CD4-positive, alpha-beta T cell treated with Interleukin-1 beta for 1 hour (primary cell): ENCODE measurements around the gene CHST11.
"Not testable (repeated sequence)": the region's sequence is repeated elsewhere in the genome, so short reads cannot be mapped to it uniquely, and the experiment has no call there.

Source experiments
- DNase-seq, 2 donors: peaks; one replicate each; pipeline ENCODE4 v3.0.0-alpha.2; 2020 to 2022

Gene CHST11

DNA sequence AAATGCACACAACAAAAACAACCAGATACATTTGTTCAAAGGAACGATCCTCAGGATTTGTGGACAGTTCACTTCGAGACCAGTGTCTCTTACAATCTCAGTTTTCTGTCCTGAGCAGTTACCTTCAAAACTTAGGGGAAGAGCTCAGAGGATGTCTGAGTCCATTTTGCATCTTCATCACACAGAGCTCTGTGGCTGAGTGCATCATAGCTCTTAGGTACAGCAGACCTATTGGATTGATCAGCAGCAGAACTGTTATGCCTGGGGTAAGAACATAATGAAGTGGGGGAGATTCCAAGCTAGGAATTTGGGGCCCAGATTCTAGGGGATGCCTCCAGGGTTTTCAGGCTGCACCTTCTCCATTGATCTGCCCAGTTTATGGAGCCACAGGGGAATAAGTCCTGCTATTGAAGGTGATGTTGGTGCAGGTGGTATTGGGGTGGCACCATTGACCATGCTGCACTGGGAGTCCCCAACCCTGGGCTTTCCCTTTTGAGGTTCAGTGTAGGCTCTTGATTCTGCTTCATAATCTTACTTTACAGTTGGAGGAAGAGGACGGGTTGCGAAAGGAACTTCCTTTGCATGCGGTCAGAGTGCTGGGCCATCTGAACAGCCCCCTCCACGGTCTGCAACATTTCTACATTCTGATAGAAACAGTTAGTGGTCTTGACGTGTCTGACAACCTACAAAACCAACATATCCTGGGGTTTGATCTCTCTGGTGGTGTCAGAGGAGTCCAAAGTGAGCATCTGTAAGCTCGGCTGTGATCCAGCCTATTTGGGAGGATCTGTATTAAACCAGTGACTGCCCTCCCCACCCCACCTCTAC is 112.8 kb downstream of the CHST11 start:
- peak; percentile 63 to 67 for DNase-seq

DNA sequence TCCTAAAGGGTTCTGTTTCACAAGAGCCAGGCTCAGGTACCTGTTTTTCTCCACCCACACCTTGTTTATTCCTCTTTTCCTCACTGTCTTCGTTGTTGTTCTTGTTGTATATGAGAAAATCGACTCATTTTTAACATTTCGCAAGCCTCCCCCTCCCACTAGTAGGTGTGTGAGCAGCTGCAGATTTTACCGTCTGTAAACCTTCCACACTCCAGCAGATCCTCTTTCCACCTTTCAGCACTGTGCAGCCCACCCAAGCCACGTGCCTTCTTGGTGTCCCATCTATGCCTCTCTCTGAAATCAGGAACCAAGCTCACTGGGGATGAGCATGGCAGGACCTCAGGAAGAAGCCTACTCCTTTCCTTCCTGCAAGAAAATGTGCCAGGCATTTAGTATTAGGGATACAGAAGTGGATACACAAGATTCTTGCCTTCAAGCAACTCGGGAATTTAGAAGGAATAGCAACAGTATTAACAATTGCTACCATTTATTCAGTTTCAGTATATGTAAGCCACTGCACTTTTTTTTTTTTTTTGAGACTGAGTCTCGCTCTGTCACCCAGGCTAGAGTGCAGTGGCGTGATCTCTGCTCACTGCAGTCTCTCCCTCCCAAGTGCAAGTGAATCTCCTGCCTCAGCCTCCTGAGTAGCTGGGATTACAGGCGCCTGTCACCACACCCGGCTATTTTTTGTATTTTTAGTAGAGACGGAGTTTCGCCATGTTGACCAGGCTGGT is 113.6 kb downstream of the CHST11 start:
- no peak for DNase-seq

- peak in 1 of 2 donors; percentile 46 for DNase-seq
Measured at GRCh38 chr12:104571328-104571727, 114.6 kb downstream of the CHST11 start.

DNA sequence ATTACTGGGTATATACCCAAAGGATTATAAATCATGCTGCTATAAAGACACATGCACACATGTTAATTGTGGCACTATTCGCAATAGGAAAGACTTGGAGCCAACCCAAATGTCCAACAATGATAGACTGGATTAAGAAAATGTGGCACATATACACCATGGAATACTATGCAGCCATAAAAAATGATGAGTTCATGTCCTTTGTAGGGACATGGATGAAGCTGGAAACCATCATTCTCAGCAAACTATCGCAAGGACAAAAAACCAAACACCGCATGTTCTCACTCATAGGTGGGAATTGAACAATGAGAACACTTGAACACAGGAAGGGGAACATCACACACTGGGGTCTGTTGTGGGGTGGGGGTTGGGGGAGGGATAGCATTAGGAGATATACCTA is 117.6 kb downstream of the CHST11 start:
- DNase-seq = not testable (repeated sequence)

DNA sequence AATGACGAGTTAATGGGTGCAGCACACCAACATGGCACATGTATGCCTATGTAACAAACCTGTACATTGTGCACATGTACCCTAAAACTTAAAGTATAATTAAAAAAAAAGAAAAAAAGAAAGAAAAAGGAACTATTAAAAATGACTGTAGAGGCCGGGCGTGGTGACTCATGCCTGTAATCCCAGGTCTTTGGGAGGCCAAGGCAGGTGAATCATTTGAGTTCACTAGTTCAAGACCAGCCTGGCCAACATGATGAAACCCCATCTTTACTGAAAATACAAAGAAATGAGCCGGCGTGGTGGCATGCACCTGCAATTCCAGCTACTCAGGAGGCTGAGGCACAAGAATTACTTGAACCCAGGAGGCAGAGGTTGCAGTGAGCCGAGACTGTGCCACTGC is 118.0 kb downstream of the CHST11 start:
- peak in 1 of 2 donors; percentile 26 for DNase-seq

DNA sequence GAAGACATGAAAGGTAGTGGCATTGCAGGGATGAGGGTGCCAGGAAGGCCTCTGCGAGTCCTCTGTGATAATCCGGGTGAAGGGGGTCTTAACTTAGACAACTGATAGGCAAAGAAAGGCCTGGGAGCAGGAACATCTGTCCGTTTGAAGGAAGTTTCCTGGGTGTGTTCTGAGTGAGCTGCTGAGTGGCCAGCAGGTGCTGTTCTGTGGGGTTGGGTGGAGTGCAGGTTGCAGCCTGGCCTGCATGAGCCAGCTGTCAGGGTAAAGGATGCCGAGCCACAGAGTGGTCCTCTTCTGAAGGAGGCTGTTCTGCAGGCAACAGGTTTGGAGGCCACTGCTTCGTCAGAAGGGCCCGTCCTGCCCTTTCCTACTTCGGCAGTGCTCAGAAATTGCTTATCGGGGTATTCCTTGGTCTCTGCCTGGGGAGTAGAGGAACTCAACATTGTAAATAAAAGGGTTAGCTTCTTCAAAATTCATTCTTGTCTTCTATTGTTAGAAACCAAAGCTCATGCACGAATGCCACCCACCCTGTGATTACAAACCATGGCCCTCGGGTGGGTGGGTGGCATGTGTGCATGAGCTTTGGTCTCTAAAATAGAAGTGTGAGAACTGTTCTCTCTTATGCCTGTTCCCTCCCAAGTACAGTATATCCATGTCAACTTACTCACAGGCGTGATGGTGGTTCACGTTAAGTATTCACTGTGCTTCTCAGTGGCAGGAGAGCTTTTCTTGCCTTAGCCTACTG is 118.9 kb downstream of the CHST11 start:
- no peak for DNase-seq

DNA sequence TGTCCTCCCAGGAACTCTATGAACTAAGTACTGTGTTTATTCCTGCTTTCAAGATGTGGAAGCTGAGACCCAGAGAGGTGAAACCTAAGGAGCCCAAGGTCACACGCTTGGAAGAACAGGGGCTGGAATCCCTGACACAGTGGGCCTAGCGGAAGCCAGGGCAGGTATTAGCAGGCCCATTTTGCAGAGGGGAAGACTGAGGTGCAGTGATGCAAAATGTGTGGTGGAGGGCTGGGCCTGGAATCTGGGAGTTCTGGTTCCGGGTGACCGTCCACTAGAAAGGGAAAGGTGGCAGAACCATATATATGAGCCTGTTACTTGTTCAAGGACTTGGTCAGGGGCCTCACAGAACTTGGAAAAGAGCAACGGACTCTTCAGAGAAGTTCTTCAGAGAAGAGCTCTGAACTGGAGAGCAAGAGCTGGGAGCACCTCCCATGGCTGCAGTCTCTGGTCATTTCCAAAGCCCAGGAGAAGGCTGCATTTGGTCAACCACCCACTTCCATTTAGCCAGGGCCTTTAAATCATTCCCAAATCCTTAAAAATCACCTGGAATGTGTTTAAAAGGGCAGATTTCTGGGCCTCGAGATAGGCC is 119.5 kb downstream of the CHST11 start:
- DNase-seq = no peak

- DNase-seq = no peak
Measured at GRCh38 chr12:104576980-104577580, 120.3 kb downstream of the CHST11 start.

- no peak for DNase-seq
Measured at GRCh38 chr12:104577581-104577981, 120.8 kb downstream of the CHST11 start.

DNA sequence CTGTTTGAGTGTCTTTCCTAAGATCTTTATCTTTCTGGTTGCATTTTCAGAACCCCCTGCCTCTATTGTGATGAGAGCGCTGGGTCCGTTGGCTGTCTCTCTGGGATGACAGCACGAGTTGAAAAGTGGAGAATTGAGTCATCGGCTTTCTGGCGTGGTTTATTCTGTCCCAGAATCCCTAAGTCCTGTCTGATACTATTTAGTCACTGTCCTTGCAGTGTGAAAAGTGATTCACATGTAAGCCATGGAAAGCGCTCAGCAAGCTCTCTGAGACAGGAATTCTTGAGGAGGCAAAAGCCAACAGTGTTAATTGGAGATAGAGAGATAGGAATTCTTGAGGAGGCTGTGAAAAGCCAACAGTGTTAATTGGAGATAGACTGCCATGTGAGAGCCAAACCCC is 121.7 kb downstream of the CHST11 start:
- no peak for DNase-seq

GRCh38 chr12:104579718-104580495 is 123.2 kb downstream of the CHST11 start:
- no peak for DNase-seq

DNA sequence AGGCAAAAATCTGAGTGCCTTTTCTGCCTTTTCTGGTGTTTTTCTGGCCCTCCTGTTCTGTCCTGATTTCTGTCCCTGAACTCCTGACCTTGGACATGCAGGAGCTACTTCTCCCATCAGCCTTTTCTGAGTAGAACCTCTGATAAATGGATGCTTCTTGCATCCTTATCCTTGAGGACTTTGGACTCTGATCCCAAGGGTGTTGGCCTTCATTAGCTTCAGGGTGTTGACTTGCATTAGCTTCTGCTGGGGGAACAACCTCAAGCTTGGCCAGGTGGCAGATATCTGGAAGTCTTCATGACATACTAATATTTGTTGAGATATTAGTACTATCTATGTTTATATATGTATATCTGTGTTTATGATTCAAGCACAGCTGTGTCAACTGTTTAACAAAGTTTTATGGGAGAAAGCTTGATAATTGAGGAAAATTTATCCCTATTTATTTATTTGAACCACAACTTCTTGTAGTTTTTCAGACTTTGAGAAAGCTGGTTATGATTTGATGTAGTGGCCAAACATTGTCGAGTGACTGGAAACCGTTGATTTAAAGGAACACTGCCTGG is 124.3 kb downstream of the CHST11 start:
- DNase-seq = no peak

DNA sequence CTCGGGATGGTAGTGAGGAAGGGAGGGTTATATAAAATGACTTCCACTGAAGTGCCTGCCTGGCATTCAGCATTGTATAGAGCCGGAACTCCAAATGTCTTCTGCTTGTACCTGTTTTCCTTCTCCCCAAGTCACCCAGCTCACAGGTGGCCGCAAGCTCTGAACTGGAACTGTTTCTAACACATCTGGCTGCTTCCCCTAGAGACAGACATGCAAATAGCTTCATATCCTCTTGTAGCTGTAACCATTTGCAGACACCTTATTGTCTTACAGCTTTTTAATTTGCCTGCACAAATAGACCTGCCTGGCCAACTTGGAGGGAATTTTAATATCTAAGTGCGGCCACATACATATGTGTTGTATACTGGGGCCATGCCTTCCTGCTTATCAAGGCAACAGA is 126.0 kb downstream of the CHST11 start:
- DNase-seq = peak in 1 of 2 donors; percentile 71

DNA sequence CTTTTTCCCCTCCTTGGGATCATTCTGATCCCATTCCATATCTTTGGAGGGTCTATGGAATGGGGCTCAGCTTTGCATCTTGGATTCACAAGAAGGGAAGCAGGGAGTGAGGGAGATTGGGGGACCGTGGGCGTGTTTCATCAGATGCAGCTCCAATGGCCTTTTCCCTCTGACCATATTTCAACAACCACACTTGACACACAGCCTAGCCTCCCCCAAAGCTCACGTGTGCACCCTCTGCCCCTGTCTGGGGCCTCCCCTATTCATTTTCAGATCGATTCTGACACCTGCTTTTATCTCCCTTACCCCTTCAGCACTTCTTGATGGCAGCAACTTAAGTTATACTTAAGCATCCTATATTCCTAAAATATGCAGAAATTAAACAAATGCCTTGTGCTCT is 126.6 kb downstream of the CHST11 start:
- no peak for DNase-seq

DNA sequence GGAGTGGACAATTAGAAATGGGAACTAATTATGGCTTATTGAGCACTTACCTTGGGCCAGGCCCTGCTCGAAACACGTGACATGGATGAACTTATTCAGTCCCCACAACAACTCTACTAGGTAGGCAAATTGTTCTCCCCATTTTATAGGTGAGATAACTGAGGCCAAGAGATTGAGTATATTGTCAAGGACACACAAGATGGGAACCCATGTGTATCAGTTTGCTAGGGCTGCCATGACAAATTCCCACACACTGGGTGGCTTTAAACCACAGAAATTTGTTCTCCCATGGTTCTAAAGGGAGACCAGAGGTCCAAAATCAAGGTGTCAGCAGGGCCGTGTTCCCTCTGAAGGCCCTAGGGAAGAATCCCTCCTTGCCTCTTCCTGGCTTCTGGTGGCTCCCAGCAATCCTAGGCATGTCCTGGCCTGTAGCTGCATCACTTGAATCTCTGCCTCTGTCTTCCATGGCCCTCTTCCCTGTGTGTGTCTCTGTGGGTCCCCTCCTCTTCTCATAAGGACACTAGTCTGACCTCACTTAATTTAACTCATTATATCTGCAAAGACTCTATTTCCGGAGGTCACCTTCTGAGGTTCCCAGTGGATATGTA is 128.8 kb downstream of the CHST11 start:
- no peak for DNase-seq

GRCh38 chr12:104586351-104586919 is 129.7 kb downstream of the CHST11 start:
- no peak for DNase-seq

- no peak for DNase-seq
Measured at GRCh38 chr12:104588047-104588920, 131.5 kb downstream of the CHST11 start.

DNA sequence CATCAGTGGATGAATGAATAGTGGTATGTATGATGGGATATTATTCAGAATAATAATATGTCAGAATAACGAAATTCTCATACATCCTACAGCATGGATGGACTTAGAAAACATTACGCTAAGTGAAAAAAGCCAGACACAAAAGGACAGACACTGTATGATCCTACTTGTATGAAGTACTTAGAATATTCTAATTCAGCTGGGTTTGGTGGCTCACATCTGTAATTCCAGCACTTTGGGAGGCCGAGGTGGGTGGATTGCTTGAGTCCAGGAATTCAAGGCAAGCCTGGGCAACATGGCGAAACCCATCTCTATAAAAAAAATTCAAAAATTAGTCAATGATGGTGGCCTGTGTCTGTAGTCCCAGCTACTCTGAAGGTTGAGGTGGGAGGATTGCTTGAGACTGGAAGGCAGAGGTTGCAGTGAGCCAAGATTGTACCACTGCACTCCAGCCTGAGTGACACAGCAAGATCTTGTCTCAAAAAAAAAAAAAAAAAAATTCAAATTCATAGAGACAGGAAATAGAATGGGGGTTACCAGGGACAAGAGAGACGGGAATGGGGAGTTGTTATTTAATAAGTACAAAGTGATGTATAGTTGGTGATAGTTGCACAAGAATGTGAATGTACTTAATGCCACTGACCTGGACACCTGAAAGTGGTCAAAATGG is 132.3 kb downstream of the CHST11 start:
- DNase-seq = no peak

DNA sequence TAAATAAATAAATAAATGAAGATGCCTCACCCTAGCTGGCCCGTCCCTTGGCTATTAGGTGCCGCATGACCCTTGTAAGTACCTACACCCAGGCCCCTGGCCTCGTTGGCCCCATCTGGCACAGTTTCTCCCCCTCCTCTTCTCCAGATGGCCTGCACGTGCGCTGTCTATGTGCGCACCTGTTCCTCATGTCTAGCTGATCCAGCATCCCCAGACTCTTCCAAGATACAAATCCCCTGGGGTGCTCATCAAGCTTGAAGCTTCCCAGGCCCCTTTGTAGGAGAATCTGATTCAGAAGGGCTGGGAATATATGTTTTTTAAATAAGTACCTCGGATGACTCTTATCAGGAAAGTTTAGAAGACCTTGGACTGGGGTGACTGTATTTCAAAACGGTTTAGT is 133.3 kb downstream of the CHST11 start:
- no peak for DNase-seq
